OCI-LY3 (cell line): ENCODE data around the gene EFCAB6.

Experiments
- CTCF ChIP-seq: fragments of 200-600, 300-600 bp; sonication (generic); IDR thresholded peaks from 2 replicates; pipeline ENCODE4 v1.5.1; 2014; ENCODE audit warnings: antibody characterized with exemption, low read length, low read depth
- EZH2phosphoT487 ChIP-seq: fragments of 200-600 bp; shearing (Covaris generic); IDR thresholded peaks from 2 replicates; pipeline ENCODE4 v1.6.1; 2018; ENCODE audit warnings: antibody characterized with exemption, mixed run types, low read depth

DNA sequence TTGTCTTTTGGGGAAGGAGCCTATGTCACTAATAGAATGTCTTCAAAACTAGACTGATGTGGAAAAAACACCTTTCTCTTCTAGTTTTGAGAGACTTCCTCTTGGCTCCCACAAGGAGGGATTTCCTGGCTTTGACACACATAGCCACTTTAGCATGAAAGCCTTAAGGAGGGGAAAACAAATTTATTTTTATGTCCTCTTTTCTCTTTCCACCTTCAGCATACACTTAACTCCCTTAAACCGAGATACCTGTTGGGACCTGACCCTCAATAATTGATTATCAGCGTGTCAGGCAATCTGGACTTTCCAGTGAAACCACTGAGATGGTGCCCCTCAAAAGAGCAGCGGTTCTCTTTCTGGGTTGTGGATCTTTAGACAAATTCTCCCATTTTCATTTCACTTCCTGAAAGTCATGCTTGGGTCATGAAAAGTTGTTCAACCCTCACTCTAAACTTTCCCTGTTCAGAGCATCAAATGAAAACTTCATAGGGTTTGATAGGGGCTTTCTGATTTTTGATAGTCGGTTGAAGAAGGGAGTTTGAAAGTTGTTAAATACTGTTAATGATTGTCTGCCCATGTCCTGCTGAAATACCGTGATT is 9.1 kb downstream of the EFCAB6 start:
- TF ChIP-seq CTCF = no peak
- no peak for TF ChIP-seq EZH2phosphoT487
